CD14-positive monocyte (primary cell): ENCODE measurements around the gene PTGS1. TPM values are rescaled to one million over a fixed set of nuclear protein-coding genes. Genes with fewer than 3 reads are reported as not detected.
A peak's percentile ranks its signal among the peaks of the same experiment; 100 is the strongest.

Experiments used
- DNase-seq, 3 donors: peaks; one replicate each; pipeline ENCODE4 v3.0.0-alpha.2; 2011 to 2022
- H2AFZ ChIP-seq: 2 replicates; pipeline ENCODE4 v1.6.0; 2012; ENCODE audit warnings: mild to moderate bottlenecking, low read depth, low read length, inconsistent platforms; ENCODE audit not compliant: insufficient read depth, poor library complexity, severe bottlenecking
- H3K27ac ChIP-seq, 2 donors: 1 replicate in 1 of 2; 2 replicates in 1 of 2; pipeline ENCODE4 v1.5.1; 2012 to 2013; ENCODE audit warnings: low read length in 2 of 2, control low read depth in 1 of 2, inconsistent platforms in 1 of 2, low read depth in 1 of 2, mild to moderate bottlenecking in 1 of 2
- H3K27me3 ChIP-seq, 2 donors: one replicate each; pipeline versions ENCODE4 v1.6.0 to v1.6.1; 2011 to 2013; ENCODE audit warnings: low read length in 2 of 2; ENCODE audit not compliant: control insufficient read depth in 2 of 2, insufficient read depth in 2 of 2
- H3K36me3 ChIP-seq, 2 donors: replicated peaks in 1 of 2; 1 replicate in 1 of 2; 2 replicates in 1 of 2; pipeline versions ENCODE4 v1.5.1 to v1.6.1; 2012 to 2013; ENCODE audit warnings: low read length in 2 of 2, control low read depth in 1 of 2, inconsistent platforms in 1 of 2, mild to moderate bottlenecking in 1 of 2; ENCODE audit not compliant: insufficient read depth in 2 of 2, control insufficient read depth in 1 of 2
- H3K4me1 ChIP-seq, 2 donors: 1 replicate in 1 of 2; 2 replicates in 1 of 2; pipeline versions ENCODE4 v1.5.1 to v1.6.1; 2012 to 2013; ENCODE audit warnings: low read length in 2 of 2, control low read depth in 1 of 2, inconsistent platforms in 1 of 2, mild to moderate bottlenecking in 1 of 2, moderate library complexity in 1 of 2; ENCODE audit not compliant: insufficient read depth in 2 of 2, control insufficient read depth in 1 of 2
- H3K4me2 ChIP-seq: replicated peaks from 2 replicates; pipeline ENCODE3; 2012; ENCODE audit warnings: low read length, moderate library complexity, mild to moderate bottlenecking; ENCODE audit not compliant: poor library complexity, severe bottlenecking; ENCODE audit errors: extremely low read depth
- H3K4me3 ChIP-seq, 3 experiments: fragments of 200-600 bp in 1 of 3; sonication (generic) in 1 of 3; replicated peaks in 1 of 3; 1 replicate in 2 of 3; 2 replicates in 1 of 3; pipeline ENCODE4 v1.5.1; 2011 to 2013; ENCODE audit warnings: low read length in 3 of 3, mild to moderate bottlenecking in 3 of 3, control low read depth in 2 of 3, low read depth in 2 of 3, inconsistent platforms in 1 of 3, moderate library complexity in 1 of 3
- H3K79me2 ChIP-seq: 2 replicates; pipeline ENCODE4 v1.6.0; 2012; ENCODE audit warnings: mild to moderate bottlenecking, control low read depth, inconsistent platforms, low read length, moderate library complexity; ENCODE audit not compliant: insufficient read depth
- H3K9ac ChIP-seq: 2 replicates; pipeline ENCODE4 v1.6.0; 2017; ENCODE audit warnings: low read length, mild to moderate bottlenecking; ENCODE audit not compliant: insufficient read depth, poor library complexity, severe bottlenecking
- H3K9me3 ChIP-seq, 2 donors: replicated peaks in 1 of 2; 1 replicate in 1 of 2; 2 replicates in 1 of 2; pipeline versions ENCODE4 v1.5.1 to v1.6.1; 2012 to 2013; ENCODE audit warnings: low read length in 2 of 2, control low read depth in 1 of 2; ENCODE audit not compliant: control insufficient read depth in 1 of 2, insufficient read depth in 1 of 2
- H4K20me1 ChIP-seq: 2 replicates; pipeline ENCODE4 v1.6.0; 2012; ENCODE audit warnings: mild to moderate bottlenecking, low read length, control low read depth, moderate library complexity; ENCODE audit not compliant: insufficient read depth
- H3K27ac Mint-ChIP-seq, 7 donors: one replicate each; pipeline ENCODE4 v1.8.0; 2020; ENCODE audit warnings: mild to moderate bottlenecking in 7 of 7, mixed read lengths in 7 of 7, moderate library complexity in 6 of 7, inconsistent platforms in 2 of 7
- H3K27me3 Mint-ChIP-seq, 3 donors: one replicate each; pipeline ENCODE4 v1.8.0; 2021 to 2022; ENCODE audit warnings: low read depth in 3 of 3, mild to moderate bottlenecking in 3 of 3, mixed read lengths in 3 of 3, moderate library complexity in 3 of 3, inconsistent platforms in 1 of 3
- H3K36me3 Mint-ChIP-seq, 2 donors: one replicate each; pipeline ENCODE4 v1.8.0; 2020; ENCODE audit warnings: mixed read lengths in 2 of 2, inconsistent platforms in 1 of 2, mild to moderate bottlenecking in 1 of 2
- H3K4me1 Mint-ChIP-seq: one replicate; pipeline ENCODE4 v1.8.0; 2020; ENCODE audit warnings: mild to moderate bottlenecking, mixed read lengths
- H3K4me3 Mint-ChIP-seq, 2 donors: one replicate each; pipeline ENCODE4 v1.8.0; 2020; ENCODE audit warnings: mild to moderate bottlenecking in 2 of 2, mixed read lengths in 2 of 2, moderate library complexity in 1 of 2
- H3K9me3 Mint-ChIP-seq, 7 donors: one replicate each; pipeline ENCODE4 v1.8.0; 2020 to 2022; ENCODE audit warnings: mixed read lengths in 7 of 7, mild to moderate bottlenecking in 6 of 7, moderate library complexity in 6 of 7, inconsistent platforms in 2 of 7
- WGBS: methylation state at CpG from one replicate; pipeline ENCODE4 v1.1.5; 2013; ENCODE audit warnings: missing lambda C conversion rate; ENCODE audit not compliant: insufficient coverage; 5-methylcytosine and 5-hydroxymethylcytosine counted together
- intact Hi-C, 2 donors: fragments of 100-400 bp; cut with micrococcal nuclease; formaldehyde crosslinking; loops; one replicate each; pipeline versions ENCODE4 v1.15.0 to v1.15.1; 2023
- polyA plus RNA-seq, 3 donors: library from polyadenylated mRNA; depleted of rRNA in 1 of 3; unstranded in 2 of 3; stranded (reverse) in 1 of 3; fragments of 300-500 nt in 2 of 3; fragments of >200 nt in 1 of 3; fragmentation: Illumina TruSeq in 2 of 3; gene quantifications; 1 replicate in 2 of 3; 2 replicates in 1 of 3; pipeline ENCODE4 v1.2.3, GENCODE V29; 2012 to 2021
- TF ChIP-seq, protein P1 (sequence below): fragments of 200-600 bp; IDR thresholded peaks from one replicate; pipeline ENCODE4 v1.8.0; 2022; ENCODE audit warnings: antibody characterized with exemption, mild to moderate bottlenecking

The PTGS1 gene
- polyA plus RNA-seq, 3 donors: 17.9 to 27.8 (median 20.5) TPM

DNA sequence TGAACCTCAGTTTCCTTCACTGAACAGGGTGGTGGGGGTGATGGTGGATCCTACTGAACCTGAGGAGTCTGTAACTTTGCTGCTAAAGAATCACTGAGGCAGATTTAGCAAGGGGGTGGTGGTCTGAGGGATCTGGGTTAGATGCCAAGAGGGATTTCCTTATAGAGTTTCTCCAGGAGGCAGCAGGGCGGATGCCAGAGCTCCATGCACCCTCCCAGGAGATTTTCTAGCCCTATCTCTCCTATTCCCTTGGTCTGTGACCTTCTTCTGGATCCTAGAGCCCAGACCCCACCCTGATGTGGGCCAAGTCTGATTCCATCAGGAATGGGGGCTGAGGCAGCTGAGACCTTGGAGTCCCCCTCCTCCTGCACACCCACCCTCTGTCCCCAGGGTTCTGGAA is 6.0 kb downstream of the PTGS1 start:
- Histone ChIP-seq H3K9me3 (peaks cover 7 to 13% of the 10 kb centered on the region in 2 donors), H3K4me3 (no peak overlapping the region), H3K9ac (no peak overlapping the region), H3K4me2 (peak overlapping the region; percentile 7), H3K4me1 (peaks cover 33 to 39% of the 10 kb centered on the region in 2 donors), H2AFZ (no peak overlapping the region), H3K36me3 (peaks cover 25 to 34% of the 10 kb centered on the region in 2 donors), H3K79me2 (no peaks in the 10 kb centered on the region), H4K20me1 (peaks cover 30% of the 10 kb centered on the region), H3K27me3 (no peaks in the 10 kb centered on the region), H3K27ac (no peak overlapping the region)
- H3K27ac Mint-ChIP-seq: peak overlapping the region in 2 of 7 donors; percentile 78 to 92
- H3K4me3 Mint-ChIP-seq: peak overlapping the region in 1 of 2 donors; percentile 31
- peaks cover 8 to 17% (median 11%) of the 10 kb centered on the region in 7 donors for H3K9me3 Mint-ChIP-seq
- DNase-seq: no peak
- H3K27me3 Mint-ChIP-seq: peaks cover 4 to 5% (median 5%) of the 10 kb centered on the region in 3 donors
- intact Hi-C loops: loop anchor here in 1 of 2 donors (10.0 kb wide), 1 partner anchor 78 kb away; no protein-coding TSS in a partner anchor
- WGBS: no CpG with 5 or more reads among the region's 1 CpG
- TF ChIP-seq, protein P1, sequence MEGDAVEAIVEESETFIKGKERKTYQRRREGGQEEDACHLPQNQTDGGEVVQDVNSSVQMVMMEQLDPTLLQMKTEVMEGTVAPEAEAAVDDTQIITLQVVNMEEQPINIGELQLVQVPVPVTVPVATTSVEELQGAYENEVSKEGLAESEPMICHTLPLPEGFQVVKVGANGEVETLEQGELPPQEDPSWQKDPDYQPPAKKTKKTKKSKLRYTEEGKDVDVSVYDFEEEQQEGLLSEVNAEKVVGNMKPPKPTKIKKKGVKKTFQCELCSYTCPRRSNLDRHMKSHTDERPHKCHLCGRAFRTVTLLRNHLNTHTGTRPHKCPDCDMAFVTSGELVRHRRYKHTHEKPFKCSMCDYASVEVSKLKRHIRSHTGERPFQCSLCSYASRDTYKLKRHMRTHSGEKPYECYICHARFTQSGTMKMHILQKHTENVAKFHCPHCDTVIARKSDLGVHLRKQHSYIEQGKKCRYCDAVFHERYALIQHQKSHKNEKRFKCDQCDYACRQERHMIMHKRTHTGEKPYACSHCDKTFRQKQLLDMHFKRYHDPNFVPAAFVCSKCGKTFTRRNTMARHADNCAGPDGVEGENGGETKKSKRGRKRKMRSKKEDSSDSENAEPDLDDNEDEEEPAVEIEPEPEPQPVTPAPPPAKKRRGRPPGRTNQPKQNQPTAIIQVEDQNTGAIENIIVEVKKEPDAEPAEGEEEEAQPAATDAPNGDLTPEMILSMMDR: no peak
- peaks cover 54% of the 10 kb centered on the region for H3K4me1 Mint-ChIP-seq
- H3K36me3 Mint-ChIP-seq: peaks cover 48 to 50% of the 10 kb centered on the region in 2 donors

DNA sequence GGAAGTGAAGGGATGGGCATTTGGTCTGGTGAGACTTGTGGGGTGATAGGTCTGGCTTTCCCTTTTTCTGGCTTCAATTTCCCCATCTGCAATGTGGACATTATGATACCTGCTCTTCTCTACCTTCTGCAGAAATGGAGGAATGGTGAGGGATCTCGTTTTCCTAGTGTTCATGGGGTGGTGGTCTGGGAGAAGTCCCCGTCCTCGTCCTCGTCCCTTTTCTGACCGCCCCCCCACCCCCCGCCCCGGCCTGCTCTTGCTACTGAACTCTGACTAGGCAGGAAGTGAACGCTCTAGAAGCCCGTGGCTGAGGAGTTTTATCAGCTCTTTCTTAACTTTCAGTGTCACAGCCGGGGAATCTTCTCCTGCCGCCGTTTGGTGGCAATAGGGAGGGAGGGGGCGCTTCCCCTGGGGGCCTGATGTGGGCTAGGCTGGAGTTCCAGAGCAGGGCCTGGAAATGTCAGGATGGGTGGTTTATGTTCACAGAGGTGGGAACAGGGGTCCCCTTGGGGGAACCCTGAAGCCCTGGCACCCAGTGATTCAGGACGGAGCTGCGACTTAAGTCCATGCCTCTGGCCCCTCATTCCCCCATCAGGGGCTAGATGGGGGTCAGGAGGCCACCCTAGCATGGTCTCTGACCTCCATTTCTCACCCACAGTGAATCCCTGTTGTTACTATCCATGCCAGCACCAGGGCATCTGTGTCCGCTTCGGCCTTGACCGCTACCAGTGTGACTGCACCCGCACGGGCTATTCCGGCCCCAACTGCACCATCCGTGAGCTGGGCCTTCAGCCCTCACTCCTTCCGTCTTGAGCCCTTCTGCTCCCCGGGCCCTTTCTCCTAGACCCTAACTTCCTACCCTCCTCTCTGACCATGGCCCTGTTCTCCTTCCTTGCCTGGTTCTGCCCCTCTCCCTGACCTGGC is 6.7 kb downstream of the PTGS1 start:
- H3K36me3 ChIP-seq: peaks cover 32 to 38% of the 10 kb centered on the region in 2 donors
- H4K20me1 ChIP-seq: peaks cover 30% of the 10 kb centered on the region
- WGBS: 91% methylated on average over 11 of the region's 24 CpGs
- Mint-ChIP-seq H3K27ac (peak overlapping the region in 2 of 7 donors; percentile 79 to 88), H3K4me1 (peaks cover 46% of the 10 kb centered on the region), H3K36me3 (peaks cover 47 to 49% of the 10 kb centered on the region in 2 donors), H3K4me3 (peak overlapping the region; percentile 31 to 46), H3K27me3 (peaks cover 0 to 4% (median 4%) of the 10 kb centered on the region in 3 donors), H3K9me3 (peaks cover 8 to 17% (median 11%) of the 10 kb centered on the region in 7 donors)
- no peak overlapping the region for H2AFZ ChIP-seq
- no peak overlapping the region for H3K9ac ChIP-seq
- H3K27me3 ChIP-seq: no peaks in the 10 kb centered on the region
- no peak overlapping the region for H3K4me3 ChIP-seq
- no peaks in the 10 kb centered on the region for H3K79me2 ChIP-seq
- intact Hi-C loops: loop anchor here in 1 of 2 donors (10.0 kb wide), 1 partner anchor 77 kb away; no protein-coding TSS in a partner anchor
- peaks cover 7 to 13% of the 10 kb centered on the region in 2 donors for H3K9me3 ChIP-seq
- TF ChIP-seq, protein P1: no peak
- H3K4me1 ChIP-seq: peaks cover 28 to 32% of the 10 kb centered on the region in 2 donors
- no peak overlapping the region for H3K4me2 ChIP-seq
- no peak overlapping the region for H3K27ac ChIP-seq
- peak in 1 of 3 donors; percentile 17 for DNase-seq
